Tibial artery (tissue), 4 donors: ENCODE data around the gene HMGN5.

Experiments
- DNase-seq, 2 donors: peaks; one replicate each; pipeline ENCODE4 v3.0.0-alpha.2; 2019
- H3K27ac ChIP-seq, 2 donors: fragments of 200-600 bp; sonication (generic) in 1 of 2; 1 replicate in 1 of 2; 2 replicates in 1 of 2; pipeline ENCODE4 v1.5.1; 2018 to 2019; ENCODE audit warnings: mild to moderate bottlenecking in 1 of 2
- H3K27me3 ChIP-seq, 2 donors: fragments of 200-600 bp; sonication (generic) in 1 of 2; one replicate each; pipeline versions ENCODE4 v1.5.1 to v1.6.0; 2016 to 2019
- H3K36me3 ChIP-seq, 3 donors: fragments of 200-600 bp; sonication (generic) in 2 of 3; one replicate each; pipeline ENCODE4 v1.5.1; 2016 to 2019; ENCODE audit warnings: mild to moderate bottlenecking in 2 of 3
- H3K4me1 ChIP-seq, 4 donors: fragments of 200-600 bp; sonication (generic) in 2 of 4; 1 replicate in 3 of 4; 2 replicates in 1 of 4; pipeline ENCODE4 v1.5.1; 2016 to 2019
- H3K4me3 ChIP-seq, 2 donors: fragments of 200-600 bp; sonication (generic) in 1 of 2; 1 replicate in 1 of 2; 2 replicates in 1 of 2; pipeline ENCODE4 v1.5.1; 2018 to 2019; ENCODE audit warnings: mild to moderate bottlenecking in 2 of 2
- H3K9me3 ChIP-seq, 3 donors: fragments of 200-600 bp; sonication (generic) in 1 of 3; one replicate each; pipeline ENCODE4 v1.5.1; 2016 to 2019
- intact Hi-C: fragments of 100-400 bp; cut with DNase I; formaldehyde crosslinking; loops from one replicate; pipeline ENCODE4 v1.15.0; 2023; ENCODE audit warnings: low total_unique reads
- TF ChIP-seq, protein P1 (sequence below), 2 experiments: fragments of 200-600 bp in 1 of 2; fragments of 450-650 bp in 1 of 2; IDR thresholded peaks; one replicate each; pipeline ENCODE4 v1.5.1; 2017 to 2019; ENCODE audit warnings: antibody characterized with exemption in 2 of 2, mild to moderate bottlenecking in 1 of 2, moderate library complexity in 1 of 2

Gene HMGN5

DNA sequence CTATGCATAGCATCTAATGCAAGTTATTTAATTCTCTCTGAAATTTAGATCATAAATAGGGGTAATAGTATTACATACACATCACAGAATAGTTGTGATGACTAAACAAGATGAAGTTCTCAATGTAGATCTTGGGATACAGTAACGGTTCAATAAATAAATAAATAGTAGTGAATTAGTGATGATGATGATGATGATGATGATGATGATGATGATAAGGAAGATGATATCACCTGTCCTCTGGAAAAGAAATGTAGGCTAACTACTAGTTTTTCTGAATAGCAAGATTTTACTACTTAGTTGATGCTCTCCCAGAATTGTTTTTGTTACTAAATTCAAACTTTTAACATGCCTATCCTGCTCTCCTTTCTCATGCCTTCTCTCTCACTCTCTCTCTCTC is 30.5 kb upstream of the HMGN5 start:
- Histone ChIP-seq H3K36me3 (no peaks in the 10 kb centered on the region), H3K4me1 (peaks cover 0 to 31% (median 3%) of the 10 kb centered on the region in 4 donors), H3K4me3 (no peak overlapping the region), H3K27me3 (no peaks in the 10 kb centered on the region), H3K9me3 (no peaks in the 10 kb centered on the region), H3K27ac (no peak overlapping the region)
- no peak for DNase-seq
- intact Hi-C loops, result no loop called here
- TF ChIP-seq, protein P1, sequence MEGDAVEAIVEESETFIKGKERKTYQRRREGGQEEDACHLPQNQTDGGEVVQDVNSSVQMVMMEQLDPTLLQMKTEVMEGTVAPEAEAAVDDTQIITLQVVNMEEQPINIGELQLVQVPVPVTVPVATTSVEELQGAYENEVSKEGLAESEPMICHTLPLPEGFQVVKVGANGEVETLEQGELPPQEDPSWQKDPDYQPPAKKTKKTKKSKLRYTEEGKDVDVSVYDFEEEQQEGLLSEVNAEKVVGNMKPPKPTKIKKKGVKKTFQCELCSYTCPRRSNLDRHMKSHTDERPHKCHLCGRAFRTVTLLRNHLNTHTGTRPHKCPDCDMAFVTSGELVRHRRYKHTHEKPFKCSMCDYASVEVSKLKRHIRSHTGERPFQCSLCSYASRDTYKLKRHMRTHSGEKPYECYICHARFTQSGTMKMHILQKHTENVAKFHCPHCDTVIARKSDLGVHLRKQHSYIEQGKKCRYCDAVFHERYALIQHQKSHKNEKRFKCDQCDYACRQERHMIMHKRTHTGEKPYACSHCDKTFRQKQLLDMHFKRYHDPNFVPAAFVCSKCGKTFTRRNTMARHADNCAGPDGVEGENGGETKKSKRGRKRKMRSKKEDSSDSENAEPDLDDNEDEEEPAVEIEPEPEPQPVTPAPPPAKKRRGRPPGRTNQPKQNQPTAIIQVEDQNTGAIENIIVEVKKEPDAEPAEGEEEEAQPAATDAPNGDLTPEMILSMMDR (IDR thresholded peaks at IDR 0.05), result no peak

GRCh38 chrX:81231476-81231875 is 29.8 kb upstream of the HMGN5 start:
- intact Hi-C loops, result no loop called here
- Histone ChIP-seq H3K27me3 (no peaks in the 10 kb centered on the region), H3K4me3 (no peak overlapping the region), H3K27ac (peak overlapping the region in 1 of 2 donors; percentile 33), H3K4me1 (peaks cover 0 to 31% (median 3%) of the 10 kb centered on the region in 4 donors), H3K36me3 (no peaks in the 10 kb centered on the region), H3K9me3 (no peaks in the 10 kb centered on the region)
- TF ChIP-seq, protein P1 (IDR thresholded peaks at IDR 0.05), result no peak
- no peak for DNase-seq

GRCh38 chrX:81229901-81230300 is 28.2 kb upstream of the HMGN5 start:
- Histone ChIP-seq H3K4me1 (peaks cover 0 to 31% (median 3%) of the 10 kb centered on the region in 4 donors), H3K4me3 (no peak overlapping the region), H3K27ac (no peak overlapping the region), H3K36me3 (no peaks in the 10 kb centered on the region), H3K9me3 (no peaks in the 10 kb centered on the region), H3K27me3 (no peaks in the 10 kb centered on the region)
- no peak for DNase-seq
- TF ChIP-seq, protein P1 (IDR thresholded peaks at IDR 0.05), result no peak
- intact Hi-C loops, result no loop called here

DNA sequence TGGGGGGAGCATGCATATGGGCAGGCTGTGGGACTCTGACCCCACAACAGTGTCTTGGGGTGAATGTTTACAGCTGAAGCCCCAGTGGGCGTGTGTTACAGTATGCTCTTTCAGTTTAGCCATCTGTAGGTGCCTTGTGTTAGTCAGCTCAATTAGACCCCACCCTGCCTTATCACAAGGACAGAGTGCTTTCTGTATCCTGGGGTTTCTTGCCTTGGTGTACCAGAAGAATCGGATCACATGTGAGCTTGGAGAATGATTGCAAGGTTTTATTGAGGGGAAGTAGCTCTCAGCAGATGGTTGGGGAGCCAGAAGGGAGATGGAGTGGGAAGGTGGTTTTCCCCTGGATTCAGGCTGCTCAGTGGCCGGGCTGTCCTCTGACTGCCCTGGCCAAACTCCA is 27.5 kb upstream of the HMGN5 start:
- no peaks in the 10 kb centered on the region for H3K27me3 ChIP-seq
- no peak for DNase-seq
- no peaks in the 10 kb centered on the region for H3K36me3 ChIP-seq
- intact Hi-C loops, result no loop called here
- TF ChIP-seq, protein P1 (IDR thresholded peaks at IDR 0.05), result no peak
- peaks cover 0 to 31% (median 3%) of the 10 kb centered on the region in 4 donors for H3K4me1 ChIP-seq
- no peak overlapping the region for H3K27ac ChIP-seq
- H3K9me3 ChIP-seq, result no peaks in the 10 kb centered on the region
- H3K4me3 ChIP-seq, result no peak overlapping the region

DNA sequence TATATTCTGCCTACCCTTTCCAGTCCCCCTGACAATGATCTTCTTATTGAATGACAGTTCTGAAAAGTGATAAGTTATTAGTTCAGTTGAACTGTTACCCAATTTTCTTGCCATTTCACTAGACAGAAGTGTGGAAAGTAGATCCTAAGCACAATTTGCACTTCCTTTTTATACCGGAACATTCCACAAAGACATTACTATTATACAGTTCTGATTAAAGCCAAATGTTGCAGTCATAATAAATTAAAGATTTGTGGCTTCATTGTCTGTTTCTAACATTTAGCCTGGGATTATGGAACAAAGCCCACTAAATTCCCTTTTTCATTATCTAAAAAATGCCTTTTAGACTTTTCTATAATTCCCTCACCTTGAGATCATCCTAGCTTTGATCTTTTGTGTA is 14.0 kb upstream of the HMGN5 start:
- H3K9me3 ChIP-seq, result no peaks in the 10 kb centered on the region
- H3K27ac ChIP-seq, result no peak overlapping the region
- H3K36me3 ChIP-seq, result no peaks in the 10 kb centered on the region
- DNase-seq, result no peak
- H3K27me3 ChIP-seq, result no peaks in the 10 kb centered on the region
- H3K4me1 ChIP-seq, result peaks cover 0 to 10% (median 0%) of the 10 kb centered on the region in 4 donors
- TF ChIP-seq, protein P1 (IDR thresholded peaks at IDR 0.05), result no peak
- intact Hi-C loops, result no loop called here
- no peak overlapping the region for H3K4me3 ChIP-seq

DNA sequence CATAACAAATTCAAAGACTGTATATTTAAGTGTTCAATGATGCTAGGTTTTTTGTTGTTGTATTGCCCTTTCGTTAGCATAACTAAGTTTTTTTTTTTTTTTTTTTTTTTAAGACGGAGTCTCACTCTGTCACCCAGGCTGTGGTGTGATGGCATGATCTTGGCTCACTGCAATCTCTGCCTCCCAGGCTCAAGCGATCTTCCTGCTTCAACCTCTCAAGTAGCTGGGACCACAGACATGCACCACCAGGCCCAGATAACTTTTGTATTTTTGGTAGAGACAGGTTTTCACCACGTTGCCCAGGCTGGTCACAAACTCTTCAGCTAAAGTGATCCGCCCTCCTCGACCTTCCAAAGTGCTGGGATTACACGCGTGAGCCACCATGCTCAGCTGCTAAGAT is 7.2 kb upstream of the HMGN5 start:
- Histone ChIP-seq H3K9me3 (no peaks in the 10 kb centered on the region), H3K4me1 (peaks cover 0 to 42% (median 0%) of the 10 kb centered on the region in 4 donors), H3K27ac (no peak overlapping the region), H3K4me3 (no peak overlapping the region), H3K36me3 (no peaks in the 10 kb centered on the region), H3K27me3 (no peaks in the 10 kb centered on the region)
- TF ChIP-seq, protein P1 (IDR thresholded peaks at IDR 0.05), result no peak
- DNase-seq, result no peak
- intact Hi-C loops, result no loop called here
